GM23338 (cell line): Measurements from ENCODE around the gene NOP9. TPM values are rescaled to one million over a fixed set of nuclear protein-coding genes. Genes with fewer than 3 reads are reported as not detected.

ENCODE experiments used
- ATAC-seq: fragments of 200-7000 bp; cut with Tn5 transposase; 3 replicates; pipeline ENCODE4 v1.9.1; 2020
- DNase-seq: peaks from one replicate; pipeline ENCODE4 v3.0.0-alpha.2; 2015; ENCODE audit warnings: low spot score
- H2AFZ ChIP-seq: fragments of 200-600 bp; sonication (generic); 2 replicates; pipeline ENCODE4 v1.8.0; 2016; ENCODE audit warnings: antibody characterized with exemption, mild to moderate bottlenecking, moderate library complexity
- H3F3A ChIP-seq: fragments of 200-600 bp; sonication (generic); replicated peaks from 2 replicates; pipeline ENCODE4 v1.8.0; 2017; ENCODE audit warnings: antibody characterized with exemption, mixed run types, low read depth
- H3K27ac ChIP-seq: fragments of 200-600 bp; sonication (generic); 2 replicates; pipeline ENCODE4 v1.6.1; 2016; ENCODE audit warnings: low read depth
- H3K27me3 ChIP-seq: fragments of 200-600 bp; sonication (generic); 2 replicates; pipeline ENCODE4 v1.8.0; 2016; ENCODE audit warnings: mild to moderate bottlenecking, mixed run types, moderate library complexity; ENCODE audit not compliant: insufficient read depth
- H3K36me3 ChIP-seq: fragments of 200-600 bp; sonication (generic); 2 replicates; pipeline ENCODE4 v1.8.0; 2016; ENCODE audit warnings: mild to moderate bottlenecking; ENCODE audit not compliant: insufficient read depth
- H3K4me1 ChIP-seq: fragments of 200-600 bp; sonication (generic); 2 replicates; pipeline ENCODE4 v1.8.0; 2016; ENCODE audit warnings: mild to moderate bottlenecking, moderate library complexity; ENCODE audit not compliant: insufficient read depth
- H3K4me2 ChIP-seq: fragments of 200-600 bp; sonication (generic); 2 replicates; pipeline ENCODE4 v1.7.1; 2017; ENCODE audit warnings: mixed run types
- H3K4me3 ChIP-seq: fragments of 200-600 bp; sonication (generic); 2 replicates; pipeline ENCODE4 v1.6.1; 2016; ENCODE audit warnings: mixed run types
- H3K79me2 ChIP-seq: fragments of 200-600 bp; sonication (generic); replicated peaks from 2 replicates; pipeline ENCODE4 v1.8.0; 2017; ENCODE audit warnings: mild to moderate bottlenecking; ENCODE audit not compliant: insufficient read depth
- H3K9me2 ChIP-seq: fragments of 200-600 bp; sonication (generic); 2 replicates; pipeline ENCODE4 v1.8.0; 2017; ENCODE audit not compliant: insufficient read depth
- H4K20me1 ChIP-seq: fragments of 200-600 bp; sonication (generic); replicated peaks from 2 replicates; pipeline ENCODE4 v1.8.0; 2017; ENCODE audit warnings: mild to moderate bottlenecking; ENCODE audit not compliant: insufficient read depth
- H3K27ac Mint-ChIP-seq: 2 replicates; pipeline ENCODE4 v1.8.0; 2020; ENCODE audit warnings: inconsistent platforms, mild to moderate bottlenecking, moderate library complexity, mixed read lengths
- H3K27me3 Mint-ChIP-seq: 3 replicates; pipeline ENCODE4 v1.8.0; 2022; ENCODE audit warnings: low read depth, mild to moderate bottlenecking, moderate library complexity, mixed read lengths, inconsistent platforms; ENCODE audit not compliant: insufficient read depth, poor library complexity
- H3K36me3 Mint-ChIP-seq: 3 replicates; pipeline ENCODE4 v1.8.0; 2021; ENCODE audit warnings: low read depth, mild to moderate bottlenecking, inconsistent platforms, moderate library complexity, mixed read lengths
- H3K4me1 Mint-ChIP-seq: 3 replicates; pipeline ENCODE4 v1.8.0; 2020; ENCODE audit warnings: mild to moderate bottlenecking, inconsistent platforms, mixed read lengths
- H3K4me3 Mint-ChIP-seq: 3 replicates; pipeline ENCODE4 v1.8.0; 2021; ENCODE audit warnings: moderate library complexity, mild to moderate bottlenecking, inconsistent platforms, mixed read lengths
- H3K9me3 Mint-ChIP-seq: 3 replicates; pipeline ENCODE4 v1.8.0; 2020; ENCODE audit warnings: moderate library complexity, mild to moderate bottlenecking, inconsistent platforms, mixed read lengths
- CREB1 ChIP-seq: fragments of 250-450 bp; sonication (Bioruptor Pico); IDR thresholded peaks from 2 replicates; pipeline ENCODE4 v1.5.0; 2020; ENCODE audit warnings: low read depth, mild to moderate bottlenecking, moderate library complexity
- CTCF ChIP-seq, 2 experiments: fragments of 200-600 bp in 1 of 2; sonication (generic) in 1 of 2; conservative IDR thresholded peaks; 2 replicates each; pipeline versions ENCODE4 v1.5.1 to v1.6.1; 2016 to 2017; ENCODE audit warnings: antibody characterized with exemption in 2 of 2, low read depth in 2 of 2, mild to moderate bottlenecking in 2 of 2, moderate library complexity in 1 of 2
- ETS1 ChIP-seq: IDR thresholded peaks from 2 replicates; pipeline ENCODE4 v1.6.1; 2016; ENCODE audit warnings: antibody characterized with exemption
- EZH2 ChIP-seq: fragments of 200-600 bp; sonication (generic); IDR thresholded peaks from one replicate; pipeline ENCODE4 v1.8.0; 2017; ENCODE audit warnings: antibody characterized with exemption, mild to moderate bottlenecking, low read depth; ENCODE audit not compliant: unreplicated experiment
- EZH2phosphoT487 ChIP-seq: fragments of 200-600 bp; sonication (generic); IDR thresholded peaks from one replicate; pipeline ENCODE4 v1.8.1; 2018; ENCODE audit warnings: antibody characterized with exemption; ENCODE audit not compliant: unreplicated experiment
- JUNB ChIP-seq: IDR thresholded peaks from one replicate; pipeline ENCODE4 v1.6.1; 2016; ENCODE audit warnings: antibody characterized with exemption; ENCODE audit not compliant: unreplicated experiment
- NANOG ChIP-seq: IDR thresholded peaks from 2 replicates; pipeline ENCODE4 v1.6.1; 2016; ENCODE audit warnings: antibody characterized with exemption, borderline replicate concordance
- POLR2AphosphoS5 ChIP-seq: IDR thresholded peaks from 2 replicates; pipeline ENCODE4 v1.6.1; 2016; ENCODE audit warnings: antibody characterized with exemption, low read depth
- REST ChIP-seq: IDR thresholded peaks from one replicate; pipeline ENCODE4 v1.6.1; 2018; ENCODE audit warnings: antibody characterized with exemption; ENCODE audit not compliant: unreplicated experiment
- STAT1 ChIP-seq: IDR thresholded peaks from one replicate; pipeline ENCODE4 v1.6.1; 2016; ENCODE audit warnings: antibody characterized with exemption; ENCODE audit not compliant: unreplicated experiment
- ZNF114 ChIP-seq: fragments of 250-450 bp; sonication (Bioruptor Pico); IDR thresholded peaks from 2 replicates; pipeline ENCODE4 v1.5.0; 2020; ENCODE audit warnings: mild to moderate bottlenecking, moderate library complexity
- ZNF331 ChIP-seq: fragments of 250-450 bp; sonication (Bioruptor Pico); IDR thresholded peaks from 2 replicates; pipeline ENCODE4 v1.5.0; 2020; ENCODE audit warnings: low read depth, mild to moderate bottlenecking, moderate library complexity
- ZNF462 ChIP-seq: fragments of 250-450 bp; sonication (Bioruptor Pico); IDR thresholded peaks from 2 replicates; pipeline ENCODE4 v1.5.0; 2020; ENCODE audit warnings: mild to moderate bottlenecking, moderate library complexity
- polyA plus RNA-seq: library from polyadenylated mRNA; unstranded; fragments of >200 nt; fragmentation: Nextera tagmentation; extraction: Ambion mirVana; gene quantifications from 2 replicates; pipeline ENCODE4 v1.2.1, GENCODE V29; 2016
- total RNA-seq: library from RNA; depleted of rRNA; stranded (reverse); fragments of >200 nt; shearing (Covaris generic); gene quantifications from 2 replicates; pipeline ENCODE4 v1.2.3, GENCODE V29; 2014

NOP9 gene
- total and polyA plus RNA-seq, 2 experiments from 2014 or later = 7.9 to 32.8 TPM

- no peak for TF ChIP-seq ZNF462 (CRISPR knock-in tag)
- TF ChIP-seq ETS1 = no peak
- TF ChIP-seq ZNF331 = no peak
- TF ChIP-seq REST = no peak
- no peak for TF ChIP-seq EZH2phosphoT487
- TF ChIP-seq CREB1 (CRISPR knock-in tag) = no peak
- no peak for TF ChIP-seq JUNB
- no peak for TF ChIP-seq ZNF114
- TF ChIP-seq CTCF (conservative IDR thresholded peaks at IDR 0.05; ENCODE audit: low read depth in 2 of 2) = no peak
- no peak for TF ChIP-seq NANOG
- no peak for TF ChIP-seq POLR2AphosphoS5
- no peak for TF ChIP-seq EZH2
- no peak for TF ChIP-seq STAT1
- ATAC-seq = no peak
- Mint-ChIP-seq H3K4me3 (no peak overlapping the region), H3K27me3 (peaks cover 14% of the 10 kb centered on the region), H3K36me3 (no peaks in the 10 kb centered on the region), H3K27ac (no peak overlapping the region), H3K4me1 (peaks cover 2% of the 10 kb centered on the region; the same call in 2 of the 3 replicates), H3K9me3 (no peaks in the 10 kb centered on the region)
- Histone ChIP-seq H4K20me1 (no peaks in the 10 kb centered on the region), H3K36me3 (no peaks in the 10 kb centered on the region), H3K4me2 (no peak overlapping the region), H3F3A (no peaks in the 10 kb centered on the region), H3K79me2 (no peaks in the 10 kb centered on the region), H2AFZ (no peak overlapping the region), H3K4me3 (no peak overlapping the region), H3K9me2 (no peaks in the 10 kb centered on the region), H3K4me1 (no peaks in the 10 kb centered on the region), H3K27ac (no peak overlapping the region), H3K27me3 (no peaks in the 10 kb centered on the region)
- DNase-seq = no peak
Measured at GRCh38 chr14:24253936-24254335, 45.7 kb upstream of the NOP9 start.
